Stimulated activated CD8-positive, alpha-beta memory T cell treated with anti-CD3 and anti-CD28 coated beads, Interleukin-12 subunit alpha, Interleukin-12 subunit beta, amount 100 ng/mL, for 24 hours (primary cell): ENCODE measurements around the gene GABRR3.

Source experiments
- DNase-seq: peaks from one replicate; pipeline ENCODE4 v3.0.0-alpha.2; 2020; ENCODE audit errors: extremely low read depth

Gene GABRR3

GRCh38 chr3:97957617-97958311 lies 77.4 kb downstream of the GABRR3 start:
- DNase-seq = no peak

GRCh38 chr3:97956051-97956450 lies 79.1 kb downstream of the GABRR3 start:
- no peak for DNase-seq

GRCh38 chr3:97954228-97954827 lies 80.8 kb downstream of the GABRR3 start:
- no peak for DNase-seq

DNA sequence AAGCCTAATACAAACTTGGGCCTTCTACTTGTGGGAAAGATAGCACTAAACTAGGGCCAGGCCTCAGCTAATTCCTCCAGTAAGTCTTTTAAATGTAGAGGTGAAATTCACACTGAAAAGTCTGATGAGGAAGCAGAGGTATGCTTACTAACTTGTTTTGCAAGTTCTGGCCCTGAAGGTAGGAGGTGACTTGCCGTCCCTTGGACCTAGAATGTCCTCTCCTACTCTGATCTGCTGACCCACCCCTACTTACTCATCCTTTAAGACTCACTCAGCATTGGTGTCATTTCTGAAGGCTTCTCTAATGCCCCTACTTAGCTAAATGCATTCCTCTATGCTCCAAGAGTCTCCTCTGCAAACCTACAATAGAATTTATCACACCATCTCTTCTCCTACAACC lies 82.2 kb downstream of the GABRR3 start:
- DNase-seq = no peak

DNA sequence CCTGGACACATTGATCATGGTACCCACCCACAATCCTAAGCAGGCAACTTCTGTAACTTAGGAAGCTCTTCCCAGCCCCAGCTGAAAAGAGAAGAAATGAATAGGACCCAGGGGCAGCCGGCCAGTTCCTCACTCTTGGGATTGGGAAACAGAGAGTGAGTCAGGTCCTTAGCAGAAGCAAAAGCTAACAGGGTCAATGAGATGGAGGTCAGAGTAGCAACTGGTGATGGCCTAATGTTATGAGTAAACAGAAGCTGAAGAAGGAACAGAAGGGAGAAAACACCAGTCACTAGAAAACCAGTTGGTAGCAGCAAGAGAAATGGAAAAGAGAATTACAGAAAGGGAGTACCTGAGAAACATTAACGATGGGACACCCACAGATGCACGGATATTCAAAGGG lies 82.8 kb downstream of the GABRR3 start:
- DNase-seq = no peak

DNA sequence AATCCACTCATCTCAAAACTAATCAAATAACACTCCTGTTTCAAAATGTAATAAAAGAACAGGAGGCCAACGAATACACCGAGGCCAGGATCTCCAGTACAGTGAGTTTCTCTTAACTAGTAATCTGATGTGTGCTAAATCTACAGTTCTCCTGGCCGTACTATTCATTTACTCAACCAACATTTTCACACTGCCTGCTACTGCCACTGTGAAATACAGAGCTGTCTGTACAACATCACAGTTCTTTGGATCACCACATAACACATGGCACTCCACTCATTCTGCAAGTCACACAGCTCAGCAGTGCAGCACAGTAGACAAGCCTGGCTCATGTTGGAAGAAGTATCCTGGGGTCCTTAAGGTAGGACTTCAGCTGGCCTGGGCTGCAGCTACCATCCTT lies 84.8 kb downstream of the GABRR3 start:
- no peak for DNase-seq

DNA sequence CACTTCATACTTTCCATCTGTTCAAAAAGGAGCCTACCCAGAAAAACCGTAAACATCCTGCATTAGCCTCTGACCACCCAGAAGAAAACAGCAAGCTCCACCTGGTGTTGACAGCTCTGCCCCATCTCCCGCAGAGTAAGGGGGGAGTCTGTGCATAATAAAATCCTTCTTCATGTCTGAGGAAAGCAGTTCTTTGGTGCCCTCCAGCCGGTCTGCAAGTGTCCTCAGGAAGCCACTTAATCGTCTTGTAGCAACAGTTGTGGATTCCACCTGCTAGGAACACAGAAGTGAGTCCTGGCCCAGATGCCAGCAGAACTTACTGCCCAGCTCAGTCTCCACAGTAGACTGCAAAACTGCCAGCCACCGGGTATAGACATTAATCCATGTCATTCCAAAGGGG lies 85.4 kb downstream of the GABRR3 start:
- no peak for DNase-seq

DNA sequence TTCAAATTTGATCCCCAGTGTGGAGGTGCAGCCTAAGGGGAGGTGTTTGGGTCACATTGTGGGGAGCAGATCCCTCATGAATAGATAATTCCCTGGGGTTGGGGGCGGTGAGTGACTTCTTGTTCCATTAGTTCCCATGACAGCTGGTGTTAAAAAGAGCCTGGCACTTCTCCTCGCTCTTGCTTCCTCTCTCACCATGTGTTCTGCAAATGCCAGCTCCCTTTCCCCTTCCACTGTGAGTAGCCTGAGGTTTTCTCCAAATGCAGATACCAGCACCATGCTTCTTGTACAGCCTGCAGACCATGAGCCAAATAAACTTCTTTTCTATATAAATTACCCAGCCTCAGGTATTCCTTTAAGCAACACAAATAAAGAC lies 86.0 kb downstream of the GABRR3 start:
- no peak for DNase-seq

DNA sequence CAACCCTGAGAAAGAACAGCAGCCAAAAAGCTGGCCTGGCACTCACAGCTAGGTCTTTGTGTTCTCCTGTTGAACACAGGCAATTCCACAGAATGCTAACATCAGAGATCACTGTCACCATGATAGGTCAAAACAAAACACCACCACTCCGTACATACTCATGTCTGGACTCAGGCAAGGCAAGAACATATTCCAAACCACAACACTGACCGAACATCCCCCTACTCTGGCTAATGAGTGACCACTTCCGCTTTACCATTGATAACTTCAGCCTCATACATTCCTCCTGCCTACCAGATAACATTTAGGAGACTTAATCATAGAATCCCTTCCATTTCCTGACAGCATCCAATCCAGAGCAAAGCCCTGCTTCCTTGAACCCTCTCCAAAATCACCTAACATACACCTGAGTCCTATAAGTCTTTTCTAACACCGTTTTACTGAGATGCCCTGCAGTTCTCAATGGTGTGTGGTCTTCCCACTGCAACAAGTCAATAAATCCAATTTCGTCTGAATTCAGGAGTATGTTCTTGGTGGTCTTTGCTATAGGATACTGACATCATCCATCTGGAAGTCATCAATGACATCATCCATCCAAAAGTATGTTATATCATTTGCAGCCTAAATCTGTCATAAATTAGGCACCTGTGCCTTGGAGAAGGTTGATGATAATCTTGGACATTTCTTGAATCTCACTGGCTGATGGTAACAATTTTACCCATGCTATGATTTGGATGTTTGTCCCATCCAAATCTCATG lies 86.6 kb downstream of the GABRR3 start:
- DNase-seq = no peak

- DNase-seq = no peak
These were observed 92.1 kb downstream of the GABRR3 start for GRCh38 chr3:97942801-97943546.

- DNase-seq = no peak
These were observed 95.1 kb downstream of the GABRR3 start for GRCh38 chr3:97940034-97940433.

- no peak for DNase-seq
These were observed 95.7 kb downstream of the GABRR3 start for GRCh38 chr3:97939401-97939800.

DNA sequence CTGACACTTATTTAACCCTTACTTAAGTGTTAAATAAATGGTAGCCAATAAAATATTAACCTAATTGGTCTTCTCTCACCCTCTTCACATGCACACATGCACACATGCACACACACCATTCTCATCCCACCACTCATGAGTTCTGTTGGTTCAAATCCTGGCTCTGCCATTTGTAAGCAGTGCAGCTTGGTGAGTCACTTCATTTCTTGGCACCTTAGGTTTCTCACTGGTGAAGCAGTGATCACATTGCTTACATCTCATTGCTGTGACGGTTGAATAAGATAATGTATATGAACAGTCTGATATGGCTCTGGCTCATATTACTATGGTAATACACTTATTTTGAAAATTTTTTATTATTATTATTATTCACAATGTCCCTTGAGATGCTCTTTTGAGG lies 96.7 kb downstream of the GABRR3 start:
- DNase-seq = no peak

GRCh38 chr3:97937205-97937604 lies 97.9 kb downstream of the GABRR3 start:
- no peak for DNase-seq

GRCh38 chr3:97935842-97936241 lies 99.3 kb downstream of the GABRR3 start:
- DNase-seq = no peak
